NCI-H146 treated with DMSO at 0.1 percent for 48 hours (cell line): Measurements from ENCODE around the gene TREML2.

Source experiments
- DNase-seq: peaks from one replicate; lab custom pipeline; 2025; ENCODE audit not compliant: unreplicated experiment; lab: John Stamatoyannopoulos, UW

The TREML2 gene

DNA sequence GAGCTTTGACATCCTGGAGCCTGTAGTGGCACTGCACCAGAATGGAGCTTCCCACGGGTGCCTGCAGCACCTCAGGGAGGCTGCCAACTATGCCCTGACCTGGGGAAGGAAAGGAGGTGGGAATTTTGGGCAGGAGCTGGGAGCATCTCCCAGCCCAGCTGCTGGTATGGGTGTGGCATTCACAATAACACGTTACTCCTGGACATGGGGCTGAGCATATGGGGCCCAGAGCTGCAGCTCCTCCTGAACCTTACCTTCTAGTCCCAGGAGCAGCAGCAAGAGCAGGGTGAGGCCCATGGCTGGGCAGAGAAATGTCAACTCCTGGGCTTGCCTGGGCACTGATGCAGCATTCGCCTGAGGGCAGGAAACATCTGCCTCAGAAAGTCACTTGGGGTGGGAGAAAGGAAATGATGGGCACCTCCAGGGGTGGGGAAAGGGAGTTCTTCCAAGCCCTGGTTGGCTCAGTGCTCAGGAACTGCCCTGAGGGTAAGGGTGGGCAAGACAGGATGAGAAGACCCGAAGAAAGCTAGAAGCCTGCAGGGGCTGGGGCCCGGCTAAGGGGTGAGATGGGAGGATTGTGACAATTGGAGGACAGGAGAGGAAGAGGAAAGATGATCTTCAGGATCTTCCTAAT lies 46.8 kb downstream of the TREML2 start, which contains the start of gene TREML1:
Gene TREML1, minus strand, starts transcription at position 356 of the 634 bp plus-strand sequence. Its CDS starts 59 bp downstream, at position 297.
- DNase-seq = no peak

DNA sequence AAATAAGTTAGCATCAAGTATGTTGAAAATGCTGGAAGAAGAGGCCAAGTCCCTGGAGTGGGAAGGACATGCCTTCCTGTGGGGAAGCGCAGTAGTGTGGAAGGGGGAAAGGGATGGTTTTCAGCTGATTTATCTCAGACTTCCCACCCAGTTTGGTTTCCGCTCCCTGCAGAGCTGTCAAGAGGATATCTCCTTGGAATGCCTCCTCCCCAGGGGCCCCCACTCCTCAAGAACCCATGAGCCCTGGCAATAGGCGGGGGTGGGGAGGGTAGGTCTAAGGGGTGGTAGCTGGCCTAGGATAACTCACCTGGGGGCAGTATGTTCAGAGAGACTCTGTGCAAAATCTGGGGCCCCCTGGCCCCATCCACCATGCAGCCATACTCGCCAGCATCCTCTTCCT lies 47.5 kb downstream of the TREML2 start:
- DNase-seq = no peak

DNA sequence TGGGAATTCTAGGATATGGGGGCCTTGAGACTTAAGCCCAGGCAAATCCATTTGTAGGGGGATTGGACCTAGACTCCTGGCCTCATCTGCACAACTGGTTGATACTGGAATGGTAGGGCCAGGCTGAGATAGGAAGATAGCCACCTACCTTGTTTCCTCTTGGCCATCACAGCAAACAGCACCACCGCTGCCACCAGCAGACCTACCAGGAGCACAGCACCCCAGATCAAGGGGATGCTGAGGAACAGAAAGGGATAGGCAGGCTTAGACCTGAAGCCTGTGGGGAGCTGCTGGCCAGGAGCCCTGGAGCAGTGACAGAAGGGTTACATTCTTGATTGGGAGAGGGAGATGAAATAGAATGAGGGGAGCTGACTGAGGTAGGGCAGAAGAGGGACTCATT lies 50.3 kb downstream of the TREML2 start:
- DNase-seq = no peak

DNA sequence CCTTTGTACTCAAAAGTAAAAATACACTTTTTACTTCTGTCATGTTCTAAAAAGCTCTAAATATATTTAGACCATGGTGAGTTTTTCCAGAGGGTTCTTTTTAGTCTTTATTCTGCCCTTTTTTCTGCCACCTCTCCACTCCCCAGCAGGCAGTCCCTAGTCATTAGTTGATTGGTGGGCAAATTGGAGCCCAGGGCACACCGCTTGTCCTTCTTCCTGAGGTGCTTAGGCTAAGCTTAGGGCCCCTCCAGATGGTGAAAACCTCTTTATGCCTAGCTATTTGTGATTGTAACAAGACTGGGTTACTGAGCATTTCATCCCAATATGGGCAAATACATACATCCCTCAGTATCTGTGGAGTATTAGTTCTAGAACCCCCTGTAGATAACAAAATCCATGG lies 53.0 kb downstream of the TREML2 start:
- no peak for DNase-seq
